Measurements from ENCODE around the gene SNX7. TPM values are rescaled to one million over a fixed set of nuclear protein-coding genes. Genes with fewer than 3 reads are reported as not detected.

The SNX7 gene
- polyA plus RNA-seq, 1 of the 3 experiments (the other 2 are of a cell fraction), result 16.0 TPM

- H3K4me3 ChIP-seq (ENCODE audit: low read depth in 2 of 2, low read length in 1 of 2), result no peak overlapping the region
- H3K9ac ChIP-seq, result no peak overlapping the region
- DNase-seq, result no peak
- peaks cover 0 to 6% of the 10 kb centered on the region in 2 experiments for H3K36me3 ChIP-seq (replicated peaks in 1 of 2; ENCODE audit: control insufficient read depth in 1 of 2, insufficient read depth in 2 of 2, low read length in 1 of 2)
- POLR2A ChIA-PET, result no interaction called here
- 55% methylated on average over 2 of the region's 2 CpGs for WGBS (ENCODE audit: low lambda C conversion rate)
- no peaks in the 10 kb centered on the region for H3K9me3 ChIP-seq
- H2AFZ ChIP-seq (ENCODE audit: low read depth), result no peak overlapping the region
- CTCF ChIA-PET, result interaction anchor here (2.2 kb wide), 1 partner anchor 200 kb away, joined by 7 read pairs; no protein-coding TSS in a partner anchor
- H3K9me2 ChIP-seq, result no peaks in the 10 kb centered on the region
- peaks cover 82% of the 10 kb centered on the region for H3K79me2 ChIP-seq (ENCODE audit: insufficient read depth)
- H3K4me1 ChIP-seq (ENCODE audit: control insufficient read depth in 1 of 2, insufficient read depth in 2 of 2, low read depth in 1 of 2, low read length in 1 of 2), result peaks cover 16 to 27% of the 10 kb centered on the region in 2 experiments
- H4K20me1 ChIP-seq (ENCODE audit: insufficient read depth), result peaks cover 5% of the 10 kb centered on the region; the same call in 1 of the 2 replicates
- TF ChIP-seq CHD2 (IDR thresholded peaks at IDR 0.05; ENCODE audit: low read length, partially characterized antibody) (no peak), TAF1 (IDR thresholded peaks at IDR 0.05; ENCODE audit: borderline replicate concordance, low read depth, low read length) (no peak), GATA2 (CRISPR knock-in tag; IDR thresholded peaks at IDR 0.05) (no peak), NRF1 (IDR thresholded peaks at IDR 0.05; ENCODE audit: low read depth, low read length) (no peak), FOSL2 (IDR thresholded peaks at IDR 0.05; ENCODE audit: borderline replicate concordance, low read depth) (no peak), YY1 (IDR thresholded peaks at IDR 0.05; ENCODE audit: low read depth) (no peak), RAD21 (IDR thresholded peaks at IDR 0.05; ENCODE audit: low read length) (no peak), RCOR1 (IDR thresholded peaks at IDR 0.05; ENCODE audit: low read length) (no peak), ELF1 (IDR thresholded peaks at IDR 0.05) (no peak)
- TF ChIP-seq, protein P1, sequence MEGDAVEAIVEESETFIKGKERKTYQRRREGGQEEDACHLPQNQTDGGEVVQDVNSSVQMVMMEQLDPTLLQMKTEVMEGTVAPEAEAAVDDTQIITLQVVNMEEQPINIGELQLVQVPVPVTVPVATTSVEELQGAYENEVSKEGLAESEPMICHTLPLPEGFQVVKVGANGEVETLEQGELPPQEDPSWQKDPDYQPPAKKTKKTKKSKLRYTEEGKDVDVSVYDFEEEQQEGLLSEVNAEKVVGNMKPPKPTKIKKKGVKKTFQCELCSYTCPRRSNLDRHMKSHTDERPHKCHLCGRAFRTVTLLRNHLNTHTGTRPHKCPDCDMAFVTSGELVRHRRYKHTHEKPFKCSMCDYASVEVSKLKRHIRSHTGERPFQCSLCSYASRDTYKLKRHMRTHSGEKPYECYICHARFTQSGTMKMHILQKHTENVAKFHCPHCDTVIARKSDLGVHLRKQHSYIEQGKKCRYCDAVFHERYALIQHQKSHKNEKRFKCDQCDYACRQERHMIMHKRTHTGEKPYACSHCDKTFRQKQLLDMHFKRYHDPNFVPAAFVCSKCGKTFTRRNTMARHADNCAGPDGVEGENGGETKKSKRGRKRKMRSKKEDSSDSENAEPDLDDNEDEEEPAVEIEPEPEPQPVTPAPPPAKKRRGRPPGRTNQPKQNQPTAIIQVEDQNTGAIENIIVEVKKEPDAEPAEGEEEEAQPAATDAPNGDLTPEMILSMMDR (IDR thresholded peaks at IDR 0.05), result no peak
- H3F3A ChIP-seq (replicated peaks; ENCODE audit: insufficient read depth), result peaks cover 15% of the 10 kb centered on the region
- H3K27me3 ChIP-seq (ENCODE audit: insufficient read depth), result no peaks in the 10 kb centered on the region
- H3K27ac ChIP-seq (ENCODE audit: low read depth in 2 of 2, low read length in 1 of 2), result peak overlapping the region; percentile 83 to 89; a peak in 3 of 4 replicates
- peak overlapping the region; percentile 74; the same call in 1 of the 2 replicates for H3K4me2 ChIP-seq
Measured at GRCh38 chr1:98668733-98669132, 7.2 kb downstream of the SNX7 start.

- Histone ChIP-seq H3K4me3 (ENCODE audit: low read depth in 2 of 2, low read length in 1 of 2) (no peak overlapping the region; a peak in 1 of 4 replicates), H3K9ac (0 out of 2 replicates have a peak overlapping the region, but pooled peaks have one; percentile 11), H3K4me1 (ENCODE audit: control insufficient read depth in 1 of 2, insufficient read depth in 2 of 2, low read depth in 1 of 2, low read length in 1 of 2) (peaks cover 16 to 29% of the 10 kb centered on the region in 2 experiments), H3K27ac (ENCODE audit: low read depth in 2 of 2, low read length in 1 of 2) (peak overlapping the region; percentile 83 to 89), H4K20me1 (ENCODE audit: insufficient read depth) (peaks cover 5% of the 10 kb centered on the region; the same call in 1 of the 2 replicates), H2AFZ (ENCODE audit: low read depth) (no peak overlapping the region), H3K27me3 (ENCODE audit: insufficient read depth) (no peaks in the 10 kb centered on the region), H3F3A (replicated peaks; ENCODE audit: insufficient read depth) (peaks cover 15% of the 10 kb centered on the region), H3K9me3 (no peaks in the 10 kb centered on the region), H3K9me2 (no peaks in the 10 kb centered on the region), H3K79me2 (ENCODE audit: insufficient read depth) (peaks cover 82% of the 10 kb centered on the region), H3K4me2 (peak overlapping the region; percentile 74), H3K36me3 (replicated peaks in 1 of 2; ENCODE audit: control insufficient read depth in 1 of 2, insufficient read depth in 2 of 2, low read length in 1 of 2) (peaks cover 0 to 6% of the 10 kb centered on the region in 2 experiments)
- DNase-seq, result peak; percentile 33
- CTCF ChIA-PET, result interaction anchor here (1.0 to 2.2 kb wide), 2 partner anchors 14 to 201 kb away, joined by 3 to 7 read pairs; no protein-coding TSS in a partner anchor
- POLR2A ChIA-PET, result interaction anchor here (1.2 kb wide), 1 partner anchor 8 kb away, joined by 5 read pairs; the partner anchor contains the start of gene SNX7
- WGBS (ENCODE audit: low lambda C conversion rate), result 22% methylated on average over 2 of the region's 2 CpGs
- TF ChIP-seq RAD21 (IDR thresholded peaks at IDR 0.05; ENCODE audit: low read length) (no peak), JUND (IDR thresholded peaks at IDR 0.05) (no peak), MXI1 (IDR thresholded peaks at IDR 0.05; ENCODE audit: low read depth, low read length) (0 out of 2 replicates have a peak, but pooled peaks have one; percentile 21), EP300 (IDR thresholded peaks at IDR 0.05; ENCODE audit: borderline replicate concordance in 1 of 2, low read depth in 1 of 2, low read length in 1 of 2) (peak in 1 of 2 experiments; percentile 24; a peak in 1 of 4 replicates), POLR2AphosphoS5 (IDR thresholded peaks at IDR 0.05; ENCODE audit: low read depth, low read length) (no peak), TCF12 (IDR thresholded peaks at IDR 0.05) (peak; percentile 88), IRF3 (IDR thresholded peaks at IDR 0.05; ENCODE audit: low read depth, low read length) (no peak), RXRA (IDR thresholded peaks at IDR 0.05; ENCODE audit: borderline replicate concordance, low read depth) (no peak)
- TF ChIP-seq, protein P1 (IDR thresholded peaks at IDR 0.05), result no peak
Measured at GRCh38 chr1:98669355-98670296, 8.1 kb downstream of the SNX7 start.
